Measurements from ENCODE around the gene WWOX. TPM values are rescaled to one million over a fixed set of nuclear protein-coding genes. Genes with fewer than 3 reads are reported as not detected.

The WWOX gene
- total RNA-seq, 1 donor from 2014 or later = 28.2 TPM

- Mint-ChIP-seq H3K36me3 (ENCODE audit: unreplicated experiment) (no peaks in the 10 kb centered on the region), H3K27ac (ENCODE audit: unreplicated experiment) (no peak overlapping the region), H3K4me3 (ENCODE audit: unreplicated experiment) (no peak overlapping the region), H3K4me1 (ENCODE audit: unreplicated experiment) (no peaks in the 10 kb centered on the region), H3K27me3 (ENCODE audit: unreplicated experiment) (no peaks in the 10 kb centered on the region), H3K9me3 (ENCODE audit: unreplicated experiment) (peaks cover 11% of the 10 kb centered on the region)
- TF ChIP-seq CTCF (IDR thresholded peaks at IDR 0.05) = no peak
- no peak for DNase-seq (ENCODE audit: extremely low spot score, unreplicated experiment)
These were observed 1064.4 kb downstream of the WWOX start for GRCh38 chr16:79163691-79164387.

- H3K27ac Mint-ChIP-seq (ENCODE audit: unreplicated experiment) = no peak overlapping the region
- H3K36me3 Mint-ChIP-seq (ENCODE audit: unreplicated experiment) = no peaks in the 10 kb centered on the region
- no peak for TF ChIP-seq CTCF (IDR thresholded peaks at IDR 0.05)
- peaks cover 11% of the 10 kb centered on the region for H3K9me3 Mint-ChIP-seq (ENCODE audit: unreplicated experiment)
- DNase-seq (ENCODE audit: extremely low spot score, unreplicated experiment) = no peak
- H3K4me1 Mint-ChIP-seq (ENCODE audit: unreplicated experiment) = no peaks in the 10 kb centered on the region
- no peaks in the 10 kb centered on the region for H3K27me3 Mint-ChIP-seq (ENCODE audit: unreplicated experiment)
- H3K4me3 Mint-ChIP-seq (ENCODE audit: unreplicated experiment) = no peak overlapping the region
These were observed 1065.0 kb downstream of the WWOX start for GRCh38 chr16:79164388-79164995.

GRCh38 chr16:79165079-79165478, 1065.6 kb downstream of the WWOX start:
- DNase-seq (ENCODE audit: extremely low spot score, unreplicated experiment) = no peak
- H3K4me3 Mint-ChIP-seq (ENCODE audit: unreplicated experiment) = no peak overlapping the region
- H3K27ac Mint-ChIP-seq (ENCODE audit: unreplicated experiment) = no peak overlapping the region
- no peaks in the 10 kb centered on the region for H3K4me1 Mint-ChIP-seq (ENCODE audit: unreplicated experiment)
- H3K9me3 Mint-ChIP-seq (ENCODE audit: unreplicated experiment) = peaks cover 11% of the 10 kb centered on the region
- no peaks in the 10 kb centered on the region for H3K36me3 Mint-ChIP-seq (ENCODE audit: unreplicated experiment)
- no peak for TF ChIP-seq CTCF (IDR thresholded peaks at IDR 0.05)
- no peaks in the 10 kb centered on the region for H3K27me3 Mint-ChIP-seq (ENCODE audit: unreplicated experiment)

- TF ChIP-seq CTCF (IDR thresholded peaks at IDR 0.05) = no peak
- no peaks in the 10 kb centered on the region for H3K36me3 Mint-ChIP-seq (ENCODE audit: unreplicated experiment)
- H3K27me3 Mint-ChIP-seq (ENCODE audit: unreplicated experiment) = no peaks in the 10 kb centered on the region
- no peaks in the 10 kb centered on the region for H3K4me1 Mint-ChIP-seq (ENCODE audit: unreplicated experiment)
- H3K27ac Mint-ChIP-seq (ENCODE audit: unreplicated experiment) = no peak overlapping the region
- no peak overlapping the region for H3K4me3 Mint-ChIP-seq (ENCODE audit: unreplicated experiment)
- no peak for DNase-seq (ENCODE audit: extremely low spot score, unreplicated experiment)
- H3K9me3 Mint-ChIP-seq (ENCODE audit: unreplicated experiment) = peaks cover 11% of the 10 kb centered on the region
These were observed 1066.1 kb downstream of the WWOX start for GRCh38 chr16:79165506-79165905.

GRCh38 chr16:79167893-79168292, 1068.4 kb downstream of the WWOX start:
- Mint-ChIP-seq H3K36me3 (ENCODE audit: unreplicated experiment) (no peaks in the 10 kb centered on the region), H3K4me3 (ENCODE audit: unreplicated experiment) (no peak overlapping the region), H3K9me3 (ENCODE audit: unreplicated experiment) (peaks cover 11% of the 10 kb centered on the region), H3K27ac (ENCODE audit: unreplicated experiment) (no peak overlapping the region), H3K4me1 (ENCODE audit: unreplicated experiment) (peaks cover 2% of the 10 kb centered on the region), H3K27me3 (ENCODE audit: unreplicated experiment) (no peaks in the 10 kb centered on the region)
- DNase-seq (ENCODE audit: extremely low spot score, unreplicated experiment) = no peak
- TF ChIP-seq CTCF (IDR thresholded peaks at IDR 0.05) = no peak
